Measurements from ENCODE around the gene HMGN2.
"Not testable (repeated sequence)": the region's sequence is repeated elsewhere in the genome, so short reads cannot be mapped to it uniquely, and the experiment has no call there.

HMGN2 gene

DNA sequence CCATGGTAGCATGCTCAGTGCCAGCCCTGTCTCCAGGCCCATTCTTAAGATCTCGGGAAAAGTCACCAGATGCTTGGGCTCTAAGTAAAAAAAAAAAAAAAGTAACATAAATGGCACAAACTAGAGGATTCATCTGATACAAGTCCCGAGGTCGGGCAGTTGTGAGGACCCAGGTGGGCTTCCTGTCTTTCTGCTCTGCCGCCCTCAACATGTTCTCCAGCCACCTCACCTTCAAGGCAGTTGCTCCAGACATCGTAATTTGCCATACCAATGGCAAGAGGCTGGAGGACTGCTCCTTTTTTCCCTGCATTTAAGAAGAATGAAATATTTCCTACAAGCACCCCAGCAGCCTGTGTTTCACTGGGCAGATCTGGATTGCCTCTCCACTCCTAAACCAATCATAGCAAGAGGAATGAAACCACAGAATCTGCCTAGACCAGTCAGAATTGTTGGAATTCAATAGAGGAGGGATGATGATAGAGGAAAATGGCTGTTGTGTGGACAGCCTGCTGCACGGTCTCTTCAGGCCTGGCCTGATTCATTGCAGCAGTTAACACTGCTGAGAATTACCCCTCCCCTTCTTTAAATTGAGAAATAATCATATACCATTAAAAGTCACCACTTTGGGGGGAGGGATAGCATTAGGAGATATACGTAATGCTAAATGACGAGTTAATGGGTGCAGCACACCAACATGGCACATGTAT lies 5.4 kb downstream of the HMGN2 start:
- DNase-seq (ENCODE audit: low read depth) = no peak

GRCh38 chr1:26478159-26478558 lies 5.9 kb downstream of the HMGN2 start:
- no peak for DNase-seq (ENCODE audit: low read depth)

- no peak for DNase-seq (ENCODE audit: low read depth)
Observed at GRCh38 chr1:26478988-26479387, 6.7 kb downstream of the HMGN2 start.

DNA sequence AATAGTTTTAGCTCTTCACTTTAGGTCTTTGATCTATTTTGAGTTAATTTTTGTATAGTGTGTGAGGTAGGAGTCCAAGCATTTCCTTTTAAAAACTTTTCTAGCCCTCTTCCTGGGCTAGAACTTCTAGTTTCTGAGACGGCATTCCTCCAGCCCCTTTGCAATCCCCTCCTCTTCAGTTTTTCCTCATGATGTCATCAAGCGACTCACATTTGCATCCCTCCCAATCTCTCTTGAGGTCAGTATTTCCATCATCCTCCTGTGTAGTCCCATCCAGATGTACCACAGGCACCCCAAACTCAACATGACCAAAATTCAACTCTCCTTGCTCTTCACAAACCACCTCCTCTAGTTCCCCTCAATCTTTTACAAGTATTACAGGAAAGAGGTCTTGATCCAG lies 10.7 kb downstream of the HMGN2 start:
- no peak for DNase-seq (ENCODE audit: low read depth)

GRCh38 chr1:26483980-26484379 lies 11.7 kb downstream of the HMGN2 start:
- DNase-seq (ENCODE audit: low read depth) = peak; percentile 40

GRCh38 chr1:26490155-26490554 lies 17.9 kb downstream of the HMGN2 start:
- DNase-seq (ENCODE audit: low read depth) = no peak

- no peak for DNase-seq (ENCODE audit: low read depth)
Observed at GRCh38 chr1:26493267-26493666, 21.0 kb downstream of the HMGN2 start.

DNA sequence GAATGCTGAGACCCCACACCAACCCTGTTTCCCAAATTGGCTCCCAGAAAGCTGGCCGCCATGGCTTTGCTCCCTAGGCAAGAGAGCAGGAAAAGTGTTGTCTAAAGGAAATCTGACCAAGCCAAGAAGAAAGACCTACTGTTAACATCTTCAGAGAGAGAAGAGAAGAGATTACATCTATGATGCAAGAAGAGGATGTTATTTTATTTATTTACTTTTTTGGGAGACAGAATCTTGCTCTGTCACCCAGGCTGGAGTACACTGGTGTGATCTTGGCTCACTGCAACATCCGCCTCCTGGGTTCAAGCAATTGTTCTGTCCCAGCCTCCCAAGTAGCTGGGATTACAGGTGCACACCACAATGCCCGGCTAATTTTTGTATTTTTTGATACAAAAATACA lies 21.7 kb downstream of the HMGN2 start:
- DNase-seq (ENCODE audit: low read depth) = no peak

- no peak for DNase-seq (ENCODE audit: low read depth)
Observed at GRCh38 chr1:26496861-26497260, 24.6 kb downstream of the HMGN2 start.

- DNase-seq (ENCODE audit: low read depth) = no peak
Observed at GRCh38 chr1:26498894-26499293, 26.7 kb downstream of the HMGN2 start.

DNA sequence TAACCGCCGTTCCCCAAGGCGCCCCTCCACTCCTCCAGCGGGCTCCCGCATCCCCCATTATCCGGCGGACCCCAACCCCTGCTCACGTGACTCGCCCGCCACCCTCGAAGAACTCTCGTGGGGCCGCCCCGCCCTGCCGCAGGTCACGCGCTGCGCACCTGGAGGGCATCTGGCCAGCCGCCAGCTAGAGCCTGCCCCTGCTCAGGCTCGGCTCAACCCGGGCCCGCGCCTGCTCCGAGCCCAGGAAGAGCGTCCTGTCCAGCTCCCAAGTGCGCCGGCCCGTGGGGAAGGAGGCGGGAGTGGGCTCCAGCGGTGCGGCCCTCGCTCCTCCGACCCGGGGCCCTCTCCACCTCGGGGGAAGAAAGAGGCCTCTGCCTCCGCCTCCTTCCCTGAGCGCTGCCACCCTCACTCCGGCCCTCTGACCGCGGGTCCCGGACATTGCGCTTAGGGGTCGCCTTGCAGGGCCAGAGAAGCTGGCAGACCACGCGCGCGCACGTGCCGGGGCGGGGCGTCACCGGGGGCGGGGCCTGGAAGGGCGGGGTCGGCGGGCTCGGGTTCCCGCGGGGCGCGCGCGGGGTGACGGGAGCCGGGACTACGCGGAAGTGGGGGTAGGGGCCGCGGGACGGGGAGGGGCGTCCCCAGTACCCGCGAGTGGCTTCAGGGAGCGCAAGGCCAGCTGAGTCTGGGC lies 28.4 kb downstream of the HMGN2 start:
- peak; percentile 82 for DNase-seq (ENCODE audit: low read depth)

GRCh38 chr1:26510711-26511110 lies 38.5 kb downstream of the HMGN2 start:
- DNase-seq (ENCODE audit: low read depth) = not testable (repeated sequence)

DNA sequence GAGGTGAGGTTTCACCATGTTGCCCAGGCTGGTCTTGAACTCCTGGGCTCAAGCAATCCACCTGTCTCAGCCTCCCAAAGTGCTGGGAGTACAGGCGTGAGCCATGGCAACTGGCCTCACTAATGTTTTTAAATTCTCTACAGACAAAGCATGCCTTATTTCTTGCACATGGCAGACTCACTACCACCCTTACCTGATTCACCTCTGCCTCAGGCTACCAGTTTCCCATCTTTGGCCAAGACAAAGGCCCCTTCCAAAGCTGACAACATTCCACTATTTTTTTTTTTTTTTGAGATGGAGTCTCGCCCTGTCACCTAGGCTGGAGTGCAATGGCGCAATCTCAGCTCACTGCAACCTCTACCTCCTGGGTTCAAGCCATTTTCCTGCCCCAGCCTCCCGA lies 43.6 kb downstream of the HMGN2 start:
- not testable (repeated sequence) for DNase-seq (ENCODE audit: low read depth)

DNA sequence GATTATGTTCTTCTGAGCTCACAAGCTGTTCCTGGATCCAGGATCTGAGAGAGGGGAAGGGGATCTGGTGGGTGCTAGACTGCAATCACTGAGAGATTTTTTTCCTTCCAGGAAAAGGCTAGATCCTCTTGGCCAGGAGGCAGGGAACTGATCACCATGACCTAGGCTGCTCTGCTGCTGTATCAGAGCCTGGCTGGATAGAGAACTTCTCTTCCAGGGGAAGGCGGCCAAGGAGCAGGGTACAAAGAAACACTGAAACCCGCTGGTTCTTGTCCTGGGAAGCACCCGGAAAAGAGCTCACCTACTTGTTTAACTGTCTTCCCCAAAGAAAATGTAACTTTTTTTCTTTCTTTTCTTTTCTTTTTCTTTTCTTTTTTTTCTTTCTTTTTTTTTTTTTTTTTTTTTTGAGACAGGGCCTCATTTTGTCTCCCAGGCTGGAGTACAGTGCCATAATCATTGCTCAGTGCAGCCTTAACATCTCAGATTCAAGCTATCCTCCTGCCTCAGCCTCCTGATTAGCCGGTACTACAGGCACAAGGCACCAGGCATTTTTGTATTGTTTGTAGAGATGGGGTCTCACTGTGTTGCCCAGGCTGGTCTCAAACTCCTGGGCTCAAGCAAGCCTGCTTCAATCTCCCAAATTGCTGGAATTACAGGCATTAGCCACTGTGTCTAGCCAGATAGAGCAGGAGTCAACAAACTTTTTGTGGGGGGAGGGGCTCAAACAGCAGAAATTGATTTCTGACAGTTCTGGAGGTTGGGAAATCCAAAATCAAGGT lies 44.9 kb downstream of the HMGN2 start:
- no peak for DNase-seq (ENCODE audit: low read depth)

GRCh38 chr1:26517766-26518049 lies 45.5 kb downstream of the HMGN2 start:
- DNase-seq (ENCODE audit: low read depth) = no peak

- DNase-seq (ENCODE audit: low read depth) = no peak
Observed at GRCh38 chr1:26518355-26518754, 46.1 kb downstream of the HMGN2 start.

DNA sequence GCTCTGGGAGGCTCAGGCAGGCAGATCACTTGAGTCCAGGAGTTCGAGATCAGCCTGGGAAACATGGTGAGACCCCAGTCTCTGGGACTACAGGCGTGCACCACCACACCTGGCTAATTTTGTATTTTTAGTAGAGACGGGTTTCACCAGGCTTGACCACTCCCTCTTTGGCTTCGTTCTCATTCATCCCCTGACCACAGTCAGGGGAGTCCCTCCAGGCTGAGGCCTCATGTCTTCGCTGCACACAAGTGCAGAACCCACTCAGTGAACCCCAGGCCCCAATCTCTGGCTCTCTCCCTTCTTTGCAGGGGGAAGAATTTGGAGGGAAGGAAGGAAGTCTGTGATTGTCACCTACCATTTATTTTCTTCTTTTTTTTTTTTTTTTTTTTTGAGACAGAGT lies 48.1 kb downstream of the HMGN2 start:
- no peak for DNase-seq (ENCODE audit: low read depth)

DNA sequence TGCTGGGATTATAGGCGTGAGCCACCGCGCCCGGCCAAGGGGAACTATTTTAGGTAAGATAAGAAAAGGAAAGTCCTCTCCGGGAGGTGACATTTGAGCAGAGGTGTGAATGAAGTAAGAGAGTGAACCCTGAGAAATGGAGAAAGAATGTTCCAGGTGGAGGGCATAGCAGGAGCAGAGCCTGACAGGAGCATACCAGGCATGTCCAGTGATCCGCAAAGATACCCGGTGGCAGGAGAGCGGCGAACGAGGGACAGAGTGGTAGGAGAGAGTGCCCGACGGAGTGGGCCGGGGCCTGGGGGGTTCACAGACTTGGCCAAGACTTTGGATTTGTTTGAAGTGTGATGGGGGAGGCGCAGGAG lies 49.4 kb downstream of the HMGN2 start:
- DNase-seq (ENCODE audit: low read depth) = no peak

- no peak for DNase-seq (ENCODE audit: low read depth)
Observed at GRCh38 chr1:26522073-26522472, 49.8 kb downstream of the HMGN2 start.

- no peak for DNase-seq (ENCODE audit: low read depth)
Observed at GRCh38 chr1:26524181-26524580, 51.9 kb downstream of the HMGN2 start.

Data from fibroblast of gingiva (primary cell).